Osteoblast (primary cell): ENCODE measurements around the gene SHROOM2. TPM values are rescaled to one million over a fixed set of nuclear protein-coding genes. Genes with fewer than 3 reads are reported as not detected.

Experiments used
- DNase-seq: peaks from one replicate; pipeline ENCODE4 v3.0.0; 2011; ENCODE audit warnings: low spot score, mixed read lengths; ENCODE audit not compliant: insufficient read length; ENCODE audit errors: missing footprints
- H2AFZ ChIP-seq: 2 replicates; pipeline ENCODE4 v1.6.0; 2011; ENCODE audit warnings: mild to moderate bottlenecking, low read length
- H3K27ac ChIP-seq: 2 replicates; pipeline ENCODE4 v1.5.1; 2011; ENCODE audit warnings: mild to moderate bottlenecking, low read depth, low read length, moderate library complexity
- H3K27me3 ChIP-seq: 2 replicates; pipeline ENCODE4 v1.6.0; 2012; ENCODE audit warnings: mild to moderate bottlenecking, control low read depth, inconsistent platforms, low read length, moderate library complexity; ENCODE audit not compliant: insufficient read depth
- H3K36me3 ChIP-seq: 2 replicates; pipeline ENCODE4 v1.5.1; 2011; ENCODE audit warnings: mild to moderate bottlenecking, low read length, control low read depth, moderate library complexity; ENCODE audit not compliant: insufficient read depth
- H3K4me1 ChIP-seq: 2 replicates; pipeline ENCODE4 v1.5.1; 2011; ENCODE audit warnings: mild to moderate bottlenecking, low read length, control low read depth, moderate library complexity; ENCODE audit not compliant: insufficient read depth
- H3K4me2 ChIP-seq: 2 replicates; pipeline ENCODE4 v1.6.0; 2011; ENCODE audit warnings: mild to moderate bottlenecking, low read length; ENCODE audit not compliant: insufficient read depth
- H3K4me3 ChIP-seq: fragments of 200-600 bp; sonication (generic); 3 replicates; pipeline ENCODE4 v1.5.1; 2012; ENCODE audit warnings: mild to moderate bottlenecking, low read length, inconsistent platforms; ENCODE audit not compliant: insufficient read depth
- H3K79me2 ChIP-seq: 2 replicates; pipeline ENCODE4 v1.6.0; 2012; ENCODE audit warnings: mild to moderate bottlenecking, low read length, control low read depth, inconsistent platforms; ENCODE audit not compliant: insufficient read depth
- H3K9me3 ChIP-seq: 2 replicates; pipeline ENCODE4 v1.5.1; 2011; ENCODE audit warnings: low read depth, low read length, control low read depth
- H4K20me1 ChIP-seq: 2 replicates; pipeline ENCODE4 v1.6.0; 2012; ENCODE audit warnings: mild to moderate bottlenecking, low read length, control low read depth; ENCODE audit not compliant: insufficient read depth
- CTCF ChIP-seq: IDR thresholded peaks from 2 replicates; pipeline ENCODE4 v1.5.1; 2011; ENCODE audit warnings: mild to moderate bottlenecking, low read depth, low read length, moderate library complexity; ENCODE audit errors: extremely low read depth
- total RNA-seq: library from RNA; depleted of rRNA; stranded (reverse); fragments of >200 nt; gene quantifications from 2 replicates; pipeline ENCODE4 v1.2.3, GENCODE V29; 2012

Gene SHROOM2
- total RNA-seq, 1 donor, result 8.0 TPM

GRCh38 chrX:9906919-9907318, 120.7 kb downstream of the SHROOM2 start:
- H4K20me1 ChIP-seq, result no peaks in the 10 kb centered on the region
- no peak overlapping the region for H2AFZ ChIP-seq
- no peaks in the 10 kb centered on the region for H3K27me3 ChIP-seq
- H3K4me1 ChIP-seq, result peaks cover 62% of the 10 kb centered on the region
- H3K27ac ChIP-seq, result peak overlapping the region; percentile 46
- H3K4me2 ChIP-seq, result peak overlapping the region; percentile 10
- no peaks in the 10 kb centered on the region for H3K9me3 ChIP-seq
- H3K36me3 ChIP-seq, result no peaks in the 10 kb centered on the region
- TF ChIP-seq CTCF, result no peak
- H3K4me3 ChIP-seq, result no peak overlapping the region
- H3K79me2 ChIP-seq, result peaks cover 44% of the 10 kb centered on the region
- DNase-seq, result no peak

- Histone ChIP-seq H3K4me2 (peak overlapping the region; percentile 34), H2AFZ (peak overlapping the region; percentile 26), H4K20me1 (no peaks in the 10 kb centered on the region), H3K27me3 (no peaks in the 10 kb centered on the region), H3K4me1 (peaks cover 53% of the 10 kb centered on the region), H3K27ac (peak overlapping the region; percentile 78), H3K79me2 (peaks cover 46% of the 10 kb centered on the region), H3K36me3 (no peaks in the 10 kb centered on the region), H3K4me3 (no peak overlapping the region), H3K9me3 (no peaks in the 10 kb centered on the region)
- peak; percentile 87 for DNase-seq
- TF ChIP-seq CTCF, result no peak
These were observed 121.6 kb downstream of the SHROOM2 start for GRCh38 chrX:9907645-9908387.

GRCh38 chrX:9909254-9909653, 123.0 kb downstream of the SHROOM2 start:
- Histone ChIP-seq H4K20me1 (no peaks in the 10 kb centered on the region), H3K4me1 (peaks cover 41% of the 10 kb centered on the region), H2AFZ (no peak overlapping the region), H3K4me3 (no peak overlapping the region), H3K9me3 (no peaks in the 10 kb centered on the region), H3K4me2 (no peak overlapping the region), H3K27me3 (no peaks in the 10 kb centered on the region), H3K27ac (no peak overlapping the region), H3K79me2 (peaks cover 54% of the 10 kb centered on the region), H3K36me3 (no peaks in the 10 kb centered on the region)
- no peak for DNase-seq
- TF ChIP-seq CTCF, result no peak

- H3K4me1 ChIP-seq, result peaks cover 25% of the 10 kb centered on the region
- no peak overlapping the region for H3K4me2 ChIP-seq
- no peaks in the 10 kb centered on the region for H3K27me3 ChIP-seq
- H3K4me3 ChIP-seq, result no peak overlapping the region
- H3K9me3 ChIP-seq, result no peaks in the 10 kb centered on the region
- DNase-seq, result no peak
- H2AFZ ChIP-seq, result no peak overlapping the region
- peaks cover 53% of the 10 kb centered on the region for H3K79me2 ChIP-seq
- H4K20me1 ChIP-seq, result no peaks in the 10 kb centered on the region
- H3K27ac ChIP-seq, result no peak overlapping the region
- no peaks in the 10 kb centered on the region for H3K36me3 ChIP-seq
- no peak for TF ChIP-seq CTCF
These were observed 125.3 kb downstream of the SHROOM2 start for GRCh38 chrX:9911487-9911886.
